ENCODE measurements around the gene BAHCC1. TPM values are rescaled to one million over a fixed set of nuclear protein-coding genes. Genes with fewer than 3 reads are reported as not detected.

Gene BAHCC1
- total RNA-seq, 1 donor from 2014 or later: 0.05 TPM

DNA sequence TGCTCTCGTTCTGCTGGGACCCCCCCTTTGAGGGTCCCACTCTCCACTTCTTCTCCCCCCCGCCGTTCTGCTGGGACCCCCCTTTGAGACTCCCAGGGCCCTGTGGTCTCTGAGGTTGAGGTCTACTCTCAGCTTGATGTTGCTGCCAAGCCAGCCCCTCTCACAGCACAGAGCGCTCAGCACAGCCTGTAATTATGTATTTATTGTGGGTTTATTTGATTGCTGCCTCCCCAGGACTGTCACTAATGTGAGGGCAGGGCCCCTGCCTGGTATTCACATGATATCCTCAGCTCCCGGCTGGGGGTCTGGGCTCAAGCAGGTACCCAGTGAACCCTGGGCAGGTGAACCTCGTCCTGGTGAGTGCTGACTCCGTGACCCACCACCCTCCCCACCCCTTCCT lies 81.9 kb downstream of the BAHCC1 start:
- intact Hi-C loops (cut with micrococcal nuclease): no loop called here

DNA sequence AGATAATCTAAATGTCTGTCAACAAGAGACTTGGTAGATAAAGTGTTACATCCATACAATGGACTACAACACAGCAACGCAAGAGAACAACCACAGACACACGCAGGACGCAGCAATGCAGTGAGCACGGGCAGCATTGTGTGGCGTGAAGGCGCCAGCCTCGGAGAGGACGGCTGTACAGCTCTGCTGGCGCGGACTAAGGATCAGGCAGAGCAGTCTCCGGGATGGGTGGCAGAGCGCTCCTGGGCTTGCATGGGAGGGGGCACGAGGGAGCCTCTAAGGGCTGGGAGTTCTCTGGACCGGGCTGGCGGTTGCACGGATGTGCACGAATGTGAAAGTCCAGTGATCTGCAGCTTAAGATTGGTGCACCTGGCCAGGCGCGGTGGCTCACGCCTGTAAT lies 82.9 kb downstream of the BAHCC1 start:
- intact Hi-C loops (cut with micrococcal nuclease): no loop called here

DNA sequence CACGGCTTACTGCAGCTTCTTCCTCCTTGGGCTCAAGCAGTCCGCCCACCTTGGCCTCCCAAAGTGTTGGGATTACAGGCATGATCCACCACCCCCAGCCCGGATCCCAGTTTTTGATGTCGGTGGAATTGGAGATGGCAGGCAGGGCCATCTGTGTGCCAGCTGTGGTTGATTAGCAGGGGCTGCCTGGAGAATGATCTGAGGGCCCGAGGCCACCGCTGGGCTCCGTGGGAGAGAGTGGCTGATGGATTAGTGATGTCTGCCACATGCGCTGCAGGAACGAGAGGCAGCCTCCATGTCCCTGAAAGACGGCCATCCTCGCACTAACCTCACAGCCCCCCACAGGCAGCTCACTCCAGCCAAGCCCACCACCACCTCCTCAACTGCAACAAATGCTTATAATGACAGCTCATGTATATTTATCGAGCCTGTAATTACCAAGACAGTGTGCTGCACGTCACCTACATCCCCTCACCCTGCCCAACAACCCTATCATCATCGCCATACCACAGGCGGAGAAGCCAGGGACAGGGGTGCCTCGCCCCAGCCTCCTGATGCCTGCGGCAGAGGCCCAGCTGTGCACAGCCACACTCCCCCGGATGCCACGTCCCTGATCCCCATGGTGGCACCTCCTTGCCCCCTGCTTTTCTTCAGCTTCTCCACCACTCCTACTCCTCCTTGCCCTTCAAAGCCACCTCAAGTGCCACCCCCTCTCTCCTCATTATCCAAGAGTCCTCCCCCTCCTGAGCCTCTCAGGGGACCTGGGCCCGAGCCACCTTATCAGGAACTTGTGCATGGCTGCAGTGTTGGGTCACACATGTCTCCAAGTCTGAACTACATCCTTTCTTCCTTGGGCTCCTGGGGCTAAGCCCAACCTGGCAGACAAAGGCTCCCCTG lies 84.2 kb downstream of the BAHCC1 start:
- intact Hi-C loops (cut with micrococcal nuclease): loop anchor here (5.0 kb wide), 1 partner anchor 377 kb away; no protein-coding TSS in a partner anchor

DNA sequence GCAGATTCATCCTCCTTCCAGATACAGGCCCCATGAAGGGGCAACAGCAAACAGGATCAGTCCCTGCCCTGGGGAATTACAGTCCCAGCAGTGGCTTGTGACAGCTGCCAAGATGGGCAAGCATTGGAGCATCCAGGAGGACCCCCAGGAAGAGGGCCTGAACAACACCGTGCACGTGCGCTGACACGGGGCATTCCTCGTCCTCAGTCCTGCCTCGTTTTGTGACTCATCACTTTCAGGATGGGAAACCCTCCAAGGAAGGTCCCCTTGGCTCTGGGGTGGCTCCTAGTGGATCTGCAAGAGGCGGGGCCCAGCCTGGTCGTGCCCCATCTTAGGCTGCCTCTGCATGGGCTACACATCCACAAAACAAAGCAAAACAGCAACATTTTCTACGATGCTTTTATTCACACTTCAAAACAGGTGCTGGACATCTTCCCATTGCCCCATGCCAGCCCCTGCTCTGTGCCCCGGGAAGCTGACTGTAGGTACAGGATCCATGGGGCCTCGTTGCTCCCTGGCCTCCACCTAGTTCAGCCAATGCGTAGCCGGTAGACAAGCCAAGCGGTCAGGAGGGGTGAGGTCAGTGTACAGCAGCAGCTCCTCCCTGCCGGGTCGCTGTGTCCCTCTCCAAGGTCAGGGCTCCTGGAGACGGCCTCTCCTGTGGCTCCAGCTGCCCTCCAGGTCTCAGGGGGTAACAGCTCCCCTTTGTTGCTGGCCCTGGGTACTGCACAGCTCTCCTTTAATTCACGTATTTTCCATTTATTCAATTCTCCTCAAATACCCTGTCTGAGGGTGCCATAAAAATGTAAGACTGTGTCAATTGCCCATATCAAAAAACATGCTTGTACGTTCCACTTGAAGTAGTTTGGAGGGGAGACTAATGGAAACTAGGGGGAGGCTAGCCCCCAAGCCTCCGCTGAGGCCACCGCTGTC lies 85.1 kb downstream of the BAHCC1 start:
- intact Hi-C loops (cut with micrococcal nuclease): loop anchor here (5.0 kb wide), 1 partner anchor 378 kb away; no protein-coding TSS in a partner anchor

DNA sequence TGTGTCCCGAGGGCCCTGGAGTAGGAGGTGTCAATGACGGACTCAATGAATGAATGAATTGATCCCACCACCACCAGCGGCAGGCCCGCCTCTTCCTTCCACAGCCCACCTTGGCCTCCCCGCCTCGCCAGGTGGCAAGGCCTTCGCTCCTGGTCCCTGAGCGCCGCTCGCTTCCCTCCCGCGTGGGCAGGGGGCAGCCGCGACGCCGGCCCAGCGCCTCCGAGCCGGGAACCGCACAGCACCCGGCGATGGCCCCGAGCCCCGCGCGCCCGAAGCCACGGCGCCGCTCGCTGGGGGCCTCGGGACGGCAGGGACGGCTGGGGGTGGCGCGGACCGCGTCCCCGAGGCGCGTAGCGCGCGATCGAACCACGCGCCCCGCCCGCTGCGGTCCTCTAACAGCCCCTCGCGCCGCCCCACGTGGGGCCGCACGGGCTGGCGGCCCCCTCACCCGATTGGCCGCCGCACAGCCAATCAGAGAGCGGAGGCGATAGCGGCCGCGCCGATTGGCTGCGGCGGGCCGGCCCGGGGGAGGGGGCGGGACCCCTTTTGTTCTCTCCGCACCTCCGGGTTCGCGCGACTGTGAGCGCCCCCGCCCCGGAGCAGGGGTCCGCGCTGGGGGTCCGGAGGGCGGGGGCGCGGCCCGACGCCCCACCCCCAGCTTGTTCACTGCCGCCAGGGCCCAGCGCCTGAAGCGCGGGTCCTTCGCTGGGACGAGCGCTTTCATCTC lies 86.0 kb downstream of the BAHCC1 start:
- intact Hi-C loops (cut with micrococcal nuclease): loop anchor here (5.0 kb wide), 1 partner anchor 379 kb away; no protein-coding TSS in a partner anchor

DNA sequence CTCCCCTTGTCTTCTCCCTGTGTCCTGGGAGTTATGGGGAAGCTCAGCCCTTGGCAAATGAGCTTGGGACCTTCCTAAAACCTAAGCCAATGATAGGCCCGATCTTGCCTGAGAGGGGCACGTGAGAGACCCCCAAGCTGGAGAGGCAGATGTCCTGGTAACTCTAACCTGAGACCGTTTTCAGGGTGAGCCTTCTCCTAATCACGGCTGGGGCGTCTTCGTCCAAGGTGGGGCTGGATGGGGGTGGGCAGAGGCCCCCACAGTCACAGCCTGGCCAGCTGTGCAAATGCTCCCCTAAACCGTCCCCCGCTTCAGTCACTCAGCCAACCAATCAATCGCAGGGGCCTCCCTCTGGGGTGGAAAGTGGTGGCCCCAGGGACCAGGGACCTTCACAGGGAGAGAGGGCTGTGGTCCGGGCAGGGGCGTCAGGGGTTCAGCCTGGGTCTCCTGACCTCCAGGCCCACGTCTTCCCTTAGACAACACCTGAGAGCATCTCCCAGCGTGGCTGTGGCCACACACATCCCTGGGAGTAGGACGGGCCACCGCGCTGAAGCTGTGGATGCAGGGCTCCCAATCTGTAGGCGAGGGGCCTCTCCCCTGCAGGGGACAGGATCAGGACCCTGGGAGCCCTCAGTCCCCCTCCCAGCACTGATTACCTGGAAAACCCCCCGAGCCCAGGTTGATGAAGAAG lies 86.7 kb downstream of the BAHCC1 start:
- intact Hi-C loops (cut with micrococcal nuclease): loop anchor here (5.0 kb wide), 1 partner anchor 380 kb away; no protein-coding TSS in a partner anchor

DNA sequence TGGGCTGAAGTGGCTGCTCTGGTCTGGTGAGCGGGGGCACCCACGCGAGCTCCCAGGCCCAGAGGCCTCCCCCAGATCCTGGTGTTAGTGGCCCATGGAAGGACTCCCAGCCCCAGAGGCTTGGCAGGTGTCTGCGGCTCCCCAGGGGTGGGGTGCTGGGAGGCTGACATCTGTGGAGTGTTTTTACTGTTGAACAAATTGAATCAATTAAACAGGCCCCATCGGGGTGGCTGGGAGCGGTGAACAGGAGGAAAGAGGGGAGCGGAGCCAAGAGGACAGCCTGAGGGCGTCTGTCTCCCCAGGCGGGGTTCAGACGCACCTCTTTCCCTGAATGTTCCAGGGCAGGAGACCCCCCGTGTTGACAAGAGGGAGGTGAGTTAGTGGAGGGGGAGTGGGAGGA lies 87.4 kb downstream of the BAHCC1 start:
- intact Hi-C loops (cut with micrococcal nuclease): loop anchor here (5.0 kb wide), 1 partner anchor 380 kb away; no protein-coding TSS in a partner anchor

DNA sequence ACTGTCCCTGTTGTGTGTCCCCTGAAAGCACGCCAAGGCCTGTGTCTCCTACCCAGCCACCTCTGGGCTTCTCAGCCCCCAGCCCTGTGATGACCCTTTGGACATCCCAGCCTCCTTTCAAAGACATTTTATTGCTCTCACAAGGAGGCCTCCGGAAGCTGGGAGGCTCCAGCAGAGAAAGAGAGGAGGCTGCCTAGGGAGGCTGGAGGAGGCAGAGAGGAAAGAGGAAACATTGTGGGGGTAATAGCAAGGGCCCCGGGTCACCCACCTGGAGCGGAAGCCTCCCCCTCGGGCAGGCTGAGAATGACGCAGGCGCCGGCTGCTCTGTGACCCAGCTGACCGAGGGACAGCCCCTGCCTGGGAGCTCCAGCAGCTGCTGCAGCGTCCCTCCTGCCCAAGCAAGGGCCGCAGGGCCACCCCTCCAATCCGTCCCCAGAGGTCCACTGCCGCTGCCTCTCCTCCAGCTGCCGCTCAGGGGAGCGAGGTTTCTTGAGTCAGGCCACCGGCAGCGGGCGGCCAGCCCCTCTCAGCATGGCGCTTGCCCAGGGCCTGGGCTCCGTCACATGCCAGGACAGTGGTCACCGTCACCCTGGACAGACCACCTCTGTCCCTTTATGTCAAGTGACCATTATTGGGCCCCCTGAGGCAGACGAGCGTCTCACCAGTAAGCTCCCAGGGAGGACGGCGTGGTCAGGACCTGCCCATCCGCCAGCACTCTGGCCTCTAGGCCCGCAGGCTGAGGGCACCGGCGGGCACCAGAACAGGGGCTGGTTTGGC lies 88.0 kb downstream of the BAHCC1 start:
- intact Hi-C loops (cut with micrococcal nuclease): loop anchor here (5.0 kb wide), 1 partner anchor 381 kb away; no protein-coding TSS in a partner anchor

DNA sequence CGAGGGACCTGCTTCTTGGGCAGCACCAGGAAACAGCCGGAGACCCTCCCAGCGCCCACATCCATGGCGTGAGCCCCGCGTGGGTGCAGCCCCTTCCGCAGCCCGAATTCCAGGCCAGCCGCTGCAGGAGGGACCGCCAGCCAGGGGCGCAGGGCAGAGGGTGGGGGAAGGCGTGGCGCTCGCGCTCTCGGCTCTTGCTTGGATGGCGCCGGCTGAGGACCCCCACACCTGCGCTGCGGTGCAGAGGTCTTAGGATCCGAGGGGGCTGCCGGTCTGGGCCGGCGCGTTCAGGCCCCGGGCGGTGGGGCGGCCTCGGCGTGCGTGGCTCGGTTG lies 88.6 kb downstream of the BAHCC1 start:
- intact Hi-C loops (cut with micrococcal nuclease): loop anchor here (1.0 to 5.0 kb wide), 7 partner anchors 69 to 382 kb away; partner anchors contain the start of genes BAHCC1, FAAP100, NDUFAF8 and SLC38A10

DNA sequence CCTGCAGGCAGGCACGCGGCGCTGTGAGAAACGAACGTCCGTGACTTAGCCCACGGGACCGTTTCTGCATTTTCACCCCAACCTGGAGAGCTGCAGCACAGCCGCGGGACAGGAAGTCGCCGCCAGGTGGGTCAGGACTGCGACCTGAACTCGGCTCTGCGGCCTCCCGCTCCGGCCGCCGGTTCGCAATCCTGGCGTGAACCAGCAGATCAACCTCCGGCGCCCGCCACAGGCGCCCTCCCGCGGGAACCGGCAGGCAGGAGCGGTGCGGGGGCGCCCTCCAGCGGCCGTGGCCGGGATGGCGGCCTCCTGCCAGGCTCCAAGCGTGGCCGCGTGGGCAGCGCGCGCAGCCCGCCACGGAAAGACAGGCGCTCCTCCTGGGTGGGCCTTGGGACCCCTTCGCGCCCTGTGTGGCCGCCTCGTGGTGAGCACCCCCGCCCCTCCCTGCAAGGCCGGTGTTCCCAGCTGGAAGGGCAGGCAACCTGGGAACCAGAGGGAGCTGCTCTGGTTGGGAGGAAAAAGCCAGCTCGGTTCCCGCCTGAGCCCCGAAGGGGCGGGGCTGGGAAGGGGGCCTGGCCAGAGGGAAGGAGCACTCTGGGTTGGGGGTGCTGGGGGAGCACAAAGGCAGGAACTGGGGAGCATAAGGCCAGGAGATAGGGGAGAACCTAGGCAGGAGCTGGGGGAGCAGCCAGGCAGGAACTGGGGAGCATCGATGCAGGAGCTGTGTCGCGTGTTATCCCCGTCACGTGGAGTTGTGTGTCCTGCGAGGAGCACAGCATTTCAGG lies 89.1 kb downstream of the BAHCC1 start:
- intact Hi-C loops (cut with micrococcal nuclease): loop anchor here (1.0 to 5.0 kb wide), 7 partner anchors 68 to 382 kb away; partner anchors contain the start of genes BAHCC1, FAAP100, NDUFAF8 and SLC38A10

DNA sequence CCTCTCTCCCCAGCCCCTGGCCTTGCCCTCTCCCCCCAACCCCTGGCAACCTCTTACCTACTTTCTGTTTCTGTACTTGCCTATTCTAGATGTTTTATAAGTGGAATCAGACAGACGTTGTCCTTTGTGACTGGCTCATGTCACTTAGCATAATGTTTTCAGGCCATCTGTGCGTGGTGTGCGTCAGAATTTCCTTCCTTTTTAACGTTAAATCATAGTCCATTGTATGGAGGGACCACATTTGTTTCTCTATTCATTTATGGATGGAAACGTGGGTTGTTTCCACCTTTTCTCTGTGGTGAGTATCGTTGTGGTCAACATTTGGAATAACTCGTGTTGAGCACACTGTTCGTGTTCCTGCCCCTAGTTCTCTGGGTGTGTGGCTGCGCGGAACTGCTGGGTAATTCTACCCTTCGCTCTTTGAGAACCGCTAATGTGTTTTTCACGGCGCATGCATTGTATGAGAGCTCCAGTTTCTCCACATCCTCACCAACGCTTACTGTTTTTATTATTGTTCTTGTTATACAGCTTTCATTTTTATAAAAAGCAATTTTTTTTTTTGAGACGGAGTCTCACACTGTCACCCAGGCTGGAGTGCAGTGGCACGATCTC lies 91.0 kb downstream of the BAHCC1 start:
- intact Hi-C loops (cut with micrococcal nuclease): loop anchor here (2.0 kb wide), 1 partner anchor 24 kb away; no protein-coding TSS in a partner anchor

DNA sequence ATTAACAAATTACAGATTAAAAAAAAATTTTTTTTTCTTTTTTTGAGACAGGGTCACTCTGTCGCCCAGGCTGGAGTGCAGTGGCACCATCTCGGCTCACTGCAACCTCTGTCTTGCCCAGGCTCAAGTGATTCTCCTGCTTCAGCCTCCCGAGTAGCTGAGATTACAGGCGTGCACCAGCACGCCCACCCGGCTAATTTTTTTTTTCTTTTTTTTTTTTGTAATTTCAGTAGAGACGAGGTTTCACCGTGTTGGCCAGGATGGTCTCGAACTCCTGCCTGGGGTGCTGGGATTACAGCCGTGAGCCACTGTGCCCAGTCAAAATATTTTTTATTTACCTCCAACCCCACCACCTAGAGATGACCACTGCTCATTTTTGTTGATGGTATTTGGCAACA lies 91.8 kb downstream of the BAHCC1 start:
- intact Hi-C loops (cut with micrococcal nuclease): loop anchor here (1.0 to 2.0 kb wide), 2 partner anchors 24 to 27 kb away; no protein-coding TSS in a partner anchor

DNA sequence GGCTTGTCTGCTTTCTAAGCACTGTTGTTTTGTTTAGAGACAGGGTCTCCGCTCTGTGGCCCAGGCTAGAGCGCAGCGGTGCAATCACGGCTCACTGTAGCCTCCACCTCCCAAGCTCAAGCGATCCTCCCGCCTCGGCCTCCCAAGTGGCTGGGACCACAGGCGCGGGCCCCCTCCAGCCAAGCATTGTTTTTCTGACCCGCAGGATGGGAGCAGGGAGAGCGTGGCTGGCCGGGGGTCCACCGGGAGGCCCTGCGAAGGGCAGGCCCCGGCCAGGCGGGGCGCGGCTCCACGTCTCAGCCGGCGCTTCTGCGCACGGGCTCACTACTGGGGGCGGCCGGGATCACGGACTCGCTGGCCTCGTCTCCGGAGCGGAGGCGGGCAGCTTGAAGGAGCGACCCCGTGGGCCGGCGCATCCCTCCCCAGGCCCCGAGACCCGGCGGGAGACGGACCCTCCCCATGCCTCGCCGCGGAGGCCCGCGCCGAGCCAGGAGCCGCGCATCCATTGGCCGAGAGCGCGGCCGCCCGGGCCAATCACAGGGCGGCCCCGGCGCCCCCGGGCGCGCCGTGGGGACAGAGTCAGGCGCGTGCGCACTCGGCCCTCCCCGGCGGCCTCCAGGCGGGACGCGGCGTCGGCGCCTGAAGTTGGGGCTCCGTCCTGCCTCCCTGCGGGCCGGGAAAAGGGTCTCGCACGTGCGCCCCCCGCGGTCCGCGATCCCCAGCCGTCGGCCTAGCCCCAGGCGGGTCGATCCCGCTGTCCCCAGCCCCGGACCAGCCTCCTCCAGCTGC lies 92.4 kb downstream of the BAHCC1 start:
- intact Hi-C loops (cut with micrococcal nuclease): loop anchor here (1.0 to 2.0 kb wide), 3 partner anchors 23 to 453 kb away; partner anchors contain the start of gene BAIAP2

DNA sequence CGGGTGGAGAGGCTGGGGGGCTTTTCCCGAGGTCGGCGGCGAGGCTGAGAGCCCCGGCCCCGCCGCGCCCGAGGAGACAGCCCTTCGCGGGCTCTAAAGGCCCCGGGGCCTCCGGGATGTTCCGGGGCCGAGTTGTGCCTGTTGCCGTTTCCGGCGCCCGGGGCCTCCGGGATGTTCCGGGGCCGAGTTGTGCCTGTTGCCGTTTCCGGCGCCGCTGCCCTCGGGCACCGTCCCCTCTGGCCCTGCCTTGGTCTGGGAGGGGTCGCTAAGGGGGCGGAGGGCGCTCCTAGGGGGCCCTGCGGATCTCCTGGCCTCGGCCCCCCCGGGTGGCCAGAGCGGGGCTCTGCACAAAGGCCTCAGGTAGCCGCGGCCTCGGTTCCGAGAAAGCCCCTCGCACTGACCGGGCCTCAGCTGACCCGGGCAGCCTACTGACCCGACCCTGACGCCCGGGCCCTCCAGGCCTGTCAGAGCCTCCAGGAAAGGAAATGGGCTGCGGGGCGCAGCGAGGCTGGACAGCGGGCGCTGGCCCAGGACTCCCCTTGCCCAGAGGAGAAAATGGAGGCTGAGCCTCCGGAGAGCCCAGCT lies 93.1 kb downstream of the BAHCC1 start:
- intact Hi-C loops (cut with micrococcal nuclease): loop anchor here (2.0 kb wide), 1 partner anchor 454 kb away; the partner anchor contains the start of gene BAIAP2

DNA sequence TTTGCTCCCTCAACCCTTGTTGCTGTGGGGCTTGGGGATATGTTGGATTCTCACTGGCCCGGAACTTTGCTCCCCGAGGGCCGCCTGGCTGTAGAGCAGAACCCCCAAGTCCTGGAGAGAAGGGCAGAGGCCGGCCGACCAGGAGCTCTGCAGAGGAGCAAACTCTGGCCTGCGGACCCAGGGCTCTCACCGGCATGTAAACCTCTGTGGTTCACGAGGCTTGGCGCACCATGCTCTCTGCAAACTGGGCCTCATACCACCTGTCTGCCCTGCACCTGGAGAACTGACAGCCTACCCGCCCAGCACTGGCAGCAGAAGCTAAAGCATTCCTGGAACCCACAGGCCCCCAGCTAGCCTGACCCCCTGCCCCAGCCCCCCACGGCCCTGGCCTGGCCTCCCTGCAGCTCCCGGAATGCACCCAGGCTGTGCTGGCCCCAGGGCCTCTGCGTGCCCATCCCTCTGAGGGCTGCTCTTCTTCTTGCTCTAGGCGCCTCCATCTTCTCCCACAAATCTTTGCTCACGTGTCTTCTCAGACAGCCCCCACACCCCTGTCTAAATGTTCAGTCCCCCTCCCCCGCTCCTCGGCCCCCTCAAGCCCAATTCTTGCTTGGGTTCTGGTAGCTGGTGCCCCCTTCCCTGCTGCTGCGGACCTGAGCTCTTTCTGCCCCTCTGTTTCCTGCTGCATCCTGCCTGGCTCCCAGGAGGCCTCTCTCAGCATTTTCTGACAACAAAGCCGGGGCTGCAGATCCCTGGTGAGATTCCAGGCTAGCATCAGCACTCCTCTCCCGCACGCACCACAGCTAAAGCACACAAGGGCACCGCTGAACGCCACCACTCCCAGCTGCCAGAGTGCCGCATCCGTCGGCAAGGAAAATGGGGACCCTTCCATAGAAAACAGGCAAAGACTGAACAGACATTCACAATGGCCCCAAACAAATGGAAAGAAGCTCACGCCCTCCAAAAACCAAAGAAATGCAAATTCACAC lies 94.0 kb downstream of the BAHCC1 start:
- intact Hi-C loops (cut with micrococcal nuclease): loop anchor here (2.0 kb wide), 1 partner anchor 455 kb away; the partner anchor contains the start of gene BAIAP2

All from T-helper 1 cell treated with Interleukin-12 subunit alpha and Interleukin-12 subunit beta and Interleukin-4 antibody, amounts not matched to agents 30 ng/mL and 1 ng/mL, for 36 hours (primary cell).